GM23338 (cell line): ENCODE data around the gene STRIP1. TPM values are rescaled to one million over a fixed set of nuclear protein-coding genes. Genes with fewer than 3 reads are reported as not detected.
A peak's percentile ranks its signal among the peaks of the same experiment; 100 is the strongest.

Experiments used
- ATAC-seq: fragments of 200-7000 bp; cut with Tn5 transposase; 3 replicates; pipeline ENCODE4 v1.9.1; 2020
- DNase-seq: peaks from one replicate; pipeline ENCODE4 v3.0.0-alpha.2; 2015; ENCODE audit warnings: low spot score
- H2AFZ ChIP-seq: fragments of 200-600 bp; sonication (generic); 2 replicates; pipeline ENCODE4 v1.8.0; 2016; ENCODE audit warnings: antibody characterized with exemption, mild to moderate bottlenecking, moderate library complexity
- H3F3A ChIP-seq: fragments of 200-600 bp; sonication (generic); replicated peaks from 2 replicates; pipeline ENCODE4 v1.8.0; 2017; ENCODE audit warnings: antibody characterized with exemption, mixed run types, low read depth
- H3K27ac ChIP-seq: fragments of 200-600 bp; sonication (generic); 2 replicates; pipeline ENCODE4 v1.6.1; 2016; ENCODE audit warnings: low read depth
- H3K27me3 ChIP-seq: fragments of 200-600 bp; sonication (generic); 2 replicates; pipeline ENCODE4 v1.8.0; 2016; ENCODE audit warnings: mild to moderate bottlenecking, mixed run types, moderate library complexity; ENCODE audit not compliant: insufficient read depth
- H3K36me3 ChIP-seq: fragments of 200-600 bp; sonication (generic); 2 replicates; pipeline ENCODE4 v1.8.0; 2016; ENCODE audit warnings: mild to moderate bottlenecking; ENCODE audit not compliant: insufficient read depth
- H3K4me1 ChIP-seq: fragments of 200-600 bp; sonication (generic); 2 replicates; pipeline ENCODE4 v1.8.0; 2016; ENCODE audit warnings: mild to moderate bottlenecking, moderate library complexity; ENCODE audit not compliant: insufficient read depth
- H3K4me2 ChIP-seq: fragments of 200-600 bp; sonication (generic); 2 replicates; pipeline ENCODE4 v1.7.1; 2017; ENCODE audit warnings: mixed run types
- H3K4me3 ChIP-seq: fragments of 200-600 bp; sonication (generic); 2 replicates; pipeline ENCODE4 v1.6.1; 2016; ENCODE audit warnings: mixed run types
- H3K79me2 ChIP-seq: fragments of 200-600 bp; sonication (generic); replicated peaks from 2 replicates; pipeline ENCODE4 v1.8.0; 2017; ENCODE audit warnings: mild to moderate bottlenecking; ENCODE audit not compliant: insufficient read depth
- H3K9me2 ChIP-seq: fragments of 200-600 bp; sonication (generic); 2 replicates; pipeline ENCODE4 v1.8.0; 2017; ENCODE audit not compliant: insufficient read depth
- H4K20me1 ChIP-seq: fragments of 200-600 bp; sonication (generic); replicated peaks from 2 replicates; pipeline ENCODE4 v1.8.0; 2017; ENCODE audit warnings: mild to moderate bottlenecking; ENCODE audit not compliant: insufficient read depth
- H3K27ac Mint-ChIP-seq: 2 replicates; pipeline ENCODE4 v1.8.0; 2020; ENCODE audit warnings: inconsistent platforms, mild to moderate bottlenecking, moderate library complexity, mixed read lengths
- H3K27me3 Mint-ChIP-seq: 3 replicates; pipeline ENCODE4 v1.8.0; 2022; ENCODE audit warnings: low read depth, mild to moderate bottlenecking, moderate library complexity, mixed read lengths, inconsistent platforms; ENCODE audit not compliant: insufficient read depth, poor library complexity
- H3K36me3 Mint-ChIP-seq: 3 replicates; pipeline ENCODE4 v1.8.0; 2021; ENCODE audit warnings: low read depth, mild to moderate bottlenecking, inconsistent platforms, moderate library complexity, mixed read lengths
- H3K4me1 Mint-ChIP-seq: 3 replicates; pipeline ENCODE4 v1.8.0; 2020; ENCODE audit warnings: mild to moderate bottlenecking, inconsistent platforms, mixed read lengths
- H3K4me3 Mint-ChIP-seq: 3 replicates; pipeline ENCODE4 v1.8.0; 2021; ENCODE audit warnings: moderate library complexity, mild to moderate bottlenecking, inconsistent platforms, mixed read lengths
- H3K9me3 Mint-ChIP-seq: 3 replicates; pipeline ENCODE4 v1.8.0; 2020; ENCODE audit warnings: moderate library complexity, mild to moderate bottlenecking, inconsistent platforms, mixed read lengths
- CREB1 ChIP-seq: fragments of 250-450 bp; sonication (Bioruptor Pico); IDR thresholded peaks from 2 replicates; pipeline ENCODE4 v1.5.0; 2020; ENCODE audit warnings: low read depth, mild to moderate bottlenecking, moderate library complexity
- ETS1 ChIP-seq: IDR thresholded peaks from 2 replicates; pipeline ENCODE4 v1.6.1; 2016; ENCODE audit warnings: antibody characterized with exemption
- EZH2phosphoT487 ChIP-seq: fragments of 200-600 bp; sonication (generic); IDR thresholded peaks from one replicate; pipeline ENCODE4 v1.8.1; 2018; ENCODE audit warnings: antibody characterized with exemption; ENCODE audit not compliant: unreplicated experiment
- JUNB ChIP-seq: IDR thresholded peaks from one replicate; pipeline ENCODE4 v1.6.1; 2016; ENCODE audit warnings: antibody characterized with exemption; ENCODE audit not compliant: unreplicated experiment
- NANOG ChIP-seq: IDR thresholded peaks from 2 replicates; pipeline ENCODE4 v1.6.1; 2016; ENCODE audit warnings: antibody characterized with exemption, borderline replicate concordance
- POLR2AphosphoS5 ChIP-seq: IDR thresholded peaks from 2 replicates; pipeline ENCODE4 v1.6.1; 2016; ENCODE audit warnings: antibody characterized with exemption, low read depth
- REST ChIP-seq: IDR thresholded peaks from one replicate; pipeline ENCODE4 v1.6.1; 2018; ENCODE audit warnings: antibody characterized with exemption; ENCODE audit not compliant: unreplicated experiment
- STAT1 ChIP-seq: IDR thresholded peaks from one replicate; pipeline ENCODE4 v1.6.1; 2016; ENCODE audit warnings: antibody characterized with exemption; ENCODE audit not compliant: unreplicated experiment
- ZNF331 ChIP-seq: fragments of 250-450 bp; sonication (Bioruptor Pico); IDR thresholded peaks from 2 replicates; pipeline ENCODE4 v1.5.0; 2020; ENCODE audit warnings: low read depth, mild to moderate bottlenecking, moderate library complexity
- polyA plus RNA-seq: library from polyadenylated mRNA; unstranded; fragments of >200 nt; fragmentation: Nextera tagmentation; extraction: Ambion mirVana; gene quantifications from 2 replicates; pipeline ENCODE4 v1.2.1, GENCODE V29; 2016
- total RNA-seq: library from RNA; depleted of rRNA; stranded (reverse); fragments of >200 nt; shearing (Covaris generic); gene quantifications from 2 replicates; pipeline ENCODE4 v1.2.3, GENCODE V29; 2014
- TF ChIP-seq, protein P1 (sequence below), 2 experiments: fragments of 200-600 bp in 1 of 2; sonication (generic) in 1 of 2; conservative IDR thresholded peaks; 2 replicates each; pipeline versions ENCODE4 v1.5.1 to v1.6.1; 2016 to 2017; ENCODE audit warnings: antibody characterized with exemption in 2 of 2, low read depth in 2 of 2, mild to moderate bottlenecking in 2 of 2, moderate library complexity in 1 of 2

The STRIP1 gene
- total and polyA plus RNA-seq, 2 experiments from 2014 or later: 17.2 to 50.6 TPM

GRCh38 chr1:110060034-110060661, 25.7 kb downstream of the STRIP1 start:
- no peak overlapping the region for H3K4me2 ChIP-seq
- DNase-seq: peak; percentile 81
- no peak overlapping the region for H3K27ac Mint-ChIP-seq

DNA sequence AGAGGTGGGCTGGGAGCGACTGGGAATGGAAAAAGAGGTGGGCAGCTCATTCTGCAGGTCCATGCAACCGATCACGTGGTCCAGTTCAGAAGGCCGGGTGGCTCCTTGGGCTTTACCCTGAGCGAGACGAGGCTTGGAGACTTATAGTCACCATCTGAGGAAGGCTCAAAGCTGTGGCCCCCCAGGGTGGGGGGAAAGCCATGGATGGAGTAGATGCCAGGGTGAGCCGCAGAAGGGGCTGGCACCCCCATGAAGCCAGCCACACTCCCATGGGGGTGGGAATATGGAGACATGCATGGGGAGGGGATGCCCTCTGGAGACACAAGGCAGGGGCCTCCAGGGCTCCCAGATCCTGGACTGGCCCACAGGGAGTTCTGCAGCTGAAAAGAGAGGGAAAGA, 26.2 kb downstream of the STRIP1 start:
- Mint-ChIP-seq H3K27me3 (peaks cover 24% of the 10 kb centered on the region), H3K36me3 (peaks cover 43% of the 10 kb centered on the region), H3K4me3 (no peak overlapping the region), H3K27ac (no peak overlapping the region), H3K9me3 (no peaks in the 10 kb centered on the region), H3K4me1 (no peaks in the 10 kb centered on the region; the same call in 2 of the 3 replicates)
- H3F3A ChIP-seq: no peaks in the 10 kb centered on the region
- H3K36me3 ChIP-seq: peaks cover 5% of the 10 kb centered on the region
- H3K4me3 ChIP-seq: no peak overlapping the region
- no peak overlapping the region for H3K4me2 ChIP-seq
- no peak for DNase-seq
- no peak overlapping the region for H2AFZ ChIP-seq
- no peaks in the 10 kb centered on the region for H3K9me2 ChIP-seq
- H3K79me2 ChIP-seq: no peaks in the 10 kb centered on the region
- H3K27me3 ChIP-seq: peaks cover 16% of the 10 kb centered on the region
- H3K4me1 ChIP-seq: no peaks in the 10 kb centered on the region
- TF ChIP-seq ETS1: no peak
- no peak for TF ChIP-seq CREB1 (CRISPR knock-in tag)
- no peak for TF ChIP-seq NANOG
- no peak for TF ChIP-seq POLR2AphosphoS5
- no peak for TF ChIP-seq REST
- no peak for TF ChIP-seq STAT1
- TF ChIP-seq ZNF331: no peak
- TF ChIP-seq, protein P1, sequence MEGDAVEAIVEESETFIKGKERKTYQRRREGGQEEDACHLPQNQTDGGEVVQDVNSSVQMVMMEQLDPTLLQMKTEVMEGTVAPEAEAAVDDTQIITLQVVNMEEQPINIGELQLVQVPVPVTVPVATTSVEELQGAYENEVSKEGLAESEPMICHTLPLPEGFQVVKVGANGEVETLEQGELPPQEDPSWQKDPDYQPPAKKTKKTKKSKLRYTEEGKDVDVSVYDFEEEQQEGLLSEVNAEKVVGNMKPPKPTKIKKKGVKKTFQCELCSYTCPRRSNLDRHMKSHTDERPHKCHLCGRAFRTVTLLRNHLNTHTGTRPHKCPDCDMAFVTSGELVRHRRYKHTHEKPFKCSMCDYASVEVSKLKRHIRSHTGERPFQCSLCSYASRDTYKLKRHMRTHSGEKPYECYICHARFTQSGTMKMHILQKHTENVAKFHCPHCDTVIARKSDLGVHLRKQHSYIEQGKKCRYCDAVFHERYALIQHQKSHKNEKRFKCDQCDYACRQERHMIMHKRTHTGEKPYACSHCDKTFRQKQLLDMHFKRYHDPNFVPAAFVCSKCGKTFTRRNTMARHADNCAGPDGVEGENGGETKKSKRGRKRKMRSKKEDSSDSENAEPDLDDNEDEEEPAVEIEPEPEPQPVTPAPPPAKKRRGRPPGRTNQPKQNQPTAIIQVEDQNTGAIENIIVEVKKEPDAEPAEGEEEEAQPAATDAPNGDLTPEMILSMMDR (conservative IDR thresholded peaks at IDR 0.05; ENCODE audit: low read depth in 2 of 2): no peak
- TF ChIP-seq EZH2phosphoT487: no peak
- no peak for TF ChIP-seq JUNB
- peaks cover 4% of the 10 kb centered on the region for H4K20me1 ChIP-seq
- H3K27ac ChIP-seq: no peak overlapping the region
- no peak for ATAC-seq

More at GRCh38 chr1:110060034-110060661, 25.7 kb downstream of the STRIP1 start:
- Histone ChIP-seq H3F3A (no peaks in the 10 kb centered on the region), H3K27me3 (peaks cover 11% of the 10 kb centered on the region; the same call in 1 of the 2 replicates), H3K36me3 (peaks cover 9% of the 10 kb centered on the region), H3K4me1 (no peaks in the 10 kb centered on the region), H4K20me1 (peaks cover 4% of the 10 kb centered on the region), H3K79me2 (no peaks in the 10 kb centered on the region), H2AFZ (no peak overlapping the region), H3K4me3 (no peak overlapping the region), H3K9me2 (no peaks in the 10 kb centered on the region), H3K27ac (no peak overlapping the region)
- Mint-ChIP-seq H3K27me3 (peaks cover 19% of the 10 kb centered on the region), H3K4me1 (no peaks in the 10 kb centered on the region; the same call in 2 of the 3 replicates), H3K4me3 (no peak overlapping the region), H3K36me3 (peaks cover 49% of the 10 kb centered on the region), H3K9me3 (no peaks in the 10 kb centered on the region)
- TF ChIP-seq STAT1 (no peak), EZH2phosphoT487 (no peak), ETS1 (no peak), CREB1 (CRISPR knock-in tag) (no peak)
- TF ChIP-seq, protein P1 (conservative IDR thresholded peaks at IDR 0.05; ENCODE audit: low read depth in 2 of 2): peak; percentile 88 to 91
- ATAC-seq: peak; percentile 93
